ENCODE measurements around the gene CLEC3B.

The CLEC3B gene

DNA sequence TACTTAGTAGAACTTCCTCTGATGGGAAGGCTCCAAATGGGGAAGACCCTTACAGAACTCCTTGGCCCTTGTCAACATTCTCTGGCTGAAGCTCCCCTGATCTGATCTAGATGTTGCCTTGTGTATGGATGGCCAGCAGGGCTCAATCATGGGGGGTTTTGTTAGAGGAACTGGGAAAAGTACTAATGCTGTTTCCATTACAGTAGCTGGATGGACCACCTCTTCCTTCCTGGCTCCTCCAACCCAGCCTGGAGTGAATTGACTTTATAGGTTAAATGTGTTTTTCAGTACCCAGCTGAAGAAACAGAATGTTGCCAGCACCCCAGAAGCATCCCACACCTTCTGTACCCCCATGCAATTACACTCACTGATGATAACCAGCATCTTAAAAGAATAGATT lies 22.7 kb upstream of the CLEC3B start:
- DNase-seq (ENCODE audit: low spot score), result no peak

DNA sequence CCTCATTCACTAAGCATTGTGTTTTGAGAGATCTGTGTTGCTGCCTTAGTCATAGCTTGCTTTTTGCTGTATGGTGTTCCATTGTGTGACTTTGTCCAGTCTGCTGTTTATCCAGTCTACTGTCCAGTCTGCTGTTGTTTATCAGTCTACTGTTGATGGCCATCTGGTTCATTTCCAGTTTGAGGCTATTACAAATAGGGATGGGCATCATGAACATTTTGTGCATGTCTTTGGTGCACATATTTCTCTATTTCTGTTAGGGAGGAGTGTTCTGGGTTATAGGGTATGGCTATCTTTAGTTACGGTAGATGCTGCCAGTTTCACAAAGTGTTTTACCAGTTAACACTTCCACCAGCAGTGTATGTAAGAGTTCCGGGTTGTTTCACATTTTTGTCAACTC lies 22.2 kb upstream of the CLEC3B start:
- no peak for DNase-seq (ENCODE audit: low spot score)

DNA sequence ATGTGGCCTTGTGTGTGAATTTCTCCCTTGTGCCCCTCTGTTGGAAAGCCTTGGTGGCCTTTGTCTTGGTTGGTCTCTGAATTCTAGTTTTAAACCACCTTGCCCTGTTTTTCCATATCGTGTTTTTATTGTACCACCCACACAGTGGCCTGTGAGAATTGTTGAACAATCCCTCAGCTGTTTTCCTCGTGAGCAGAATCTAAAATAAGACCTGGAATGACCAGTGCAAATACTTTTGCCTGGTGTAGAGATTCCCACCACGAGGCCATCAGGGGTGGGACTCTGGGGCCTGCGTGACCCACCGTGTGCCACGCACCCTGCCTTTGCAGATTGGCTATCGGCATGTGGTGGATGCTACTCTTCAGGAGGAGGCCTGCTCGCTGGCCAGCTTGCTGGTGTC lies 19.0 kb upstream of the CLEC3B start:
- no peak for DNase-seq (ENCODE audit: low spot score)

DNA sequence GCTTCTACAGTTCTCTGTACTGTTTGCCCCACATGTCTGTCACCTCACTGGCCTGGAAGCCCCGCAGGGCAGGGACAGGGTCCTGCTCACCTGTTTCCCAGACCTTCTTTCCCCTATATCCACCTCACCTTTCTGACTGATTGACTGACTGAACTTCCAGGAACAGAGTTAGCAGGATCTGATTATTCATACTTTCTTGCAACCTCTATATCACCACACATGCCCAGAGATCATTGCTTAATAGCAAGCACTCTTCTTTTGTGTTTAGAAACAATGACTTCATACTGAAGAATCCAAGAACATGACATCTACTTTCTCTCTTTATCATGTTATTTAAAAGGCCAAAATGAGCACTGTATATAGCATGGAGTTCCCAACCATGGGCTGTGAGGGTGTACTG lies 18.0 kb upstream of the CLEC3B start:
- no peak for DNase-seq (ENCODE audit: low spot score)

DNA sequence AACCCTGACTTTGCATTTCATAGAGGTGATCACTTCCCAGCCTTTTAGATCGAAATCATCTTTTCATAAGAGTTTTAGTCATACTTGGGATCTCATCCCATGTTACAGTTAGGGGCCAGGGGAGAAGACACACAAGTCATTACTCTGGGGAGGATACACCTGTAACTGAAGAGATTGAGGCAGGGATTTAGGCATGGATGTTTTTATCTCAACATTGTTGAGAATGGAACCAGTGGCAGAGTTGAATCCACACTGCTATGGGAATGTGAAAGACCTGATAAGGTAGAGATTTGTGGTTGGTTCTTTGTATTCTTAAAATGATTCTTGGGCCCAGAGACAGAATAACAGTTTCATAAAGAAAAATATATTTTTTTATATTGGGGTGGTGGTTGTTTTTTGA lies 16.2 kb upstream of the CLEC3B start:
- no peak for DNase-seq (ENCODE audit: low spot score)

DNA sequence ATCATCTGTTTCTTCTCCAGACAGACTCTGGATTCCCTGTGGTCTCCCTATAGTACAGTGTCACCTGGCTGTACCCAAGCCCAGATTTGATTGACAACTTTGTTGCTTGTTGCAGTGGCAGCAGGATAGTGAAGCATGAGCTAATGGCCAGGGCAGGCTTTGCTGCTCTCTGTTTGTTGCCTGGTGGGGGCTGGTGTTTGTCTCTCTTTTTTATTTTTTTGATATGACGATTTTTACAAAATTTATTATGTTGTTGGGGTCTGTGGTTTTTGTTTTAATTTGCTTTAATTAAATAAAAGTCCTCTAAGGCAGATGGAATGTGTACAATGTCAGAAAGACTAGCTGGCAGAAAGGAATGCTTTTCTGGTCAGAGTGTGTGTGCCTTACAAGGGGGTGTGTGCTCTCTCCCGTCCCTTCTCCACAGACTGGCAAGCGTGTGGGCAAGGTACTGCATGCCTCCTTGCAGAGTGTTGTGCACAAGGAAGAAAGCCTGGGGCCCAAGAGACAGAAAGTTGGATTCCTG lies 15.2 kb upstream of the CLEC3B start:
- no peak for DNase-seq (ENCODE audit: low spot score)

DNA sequence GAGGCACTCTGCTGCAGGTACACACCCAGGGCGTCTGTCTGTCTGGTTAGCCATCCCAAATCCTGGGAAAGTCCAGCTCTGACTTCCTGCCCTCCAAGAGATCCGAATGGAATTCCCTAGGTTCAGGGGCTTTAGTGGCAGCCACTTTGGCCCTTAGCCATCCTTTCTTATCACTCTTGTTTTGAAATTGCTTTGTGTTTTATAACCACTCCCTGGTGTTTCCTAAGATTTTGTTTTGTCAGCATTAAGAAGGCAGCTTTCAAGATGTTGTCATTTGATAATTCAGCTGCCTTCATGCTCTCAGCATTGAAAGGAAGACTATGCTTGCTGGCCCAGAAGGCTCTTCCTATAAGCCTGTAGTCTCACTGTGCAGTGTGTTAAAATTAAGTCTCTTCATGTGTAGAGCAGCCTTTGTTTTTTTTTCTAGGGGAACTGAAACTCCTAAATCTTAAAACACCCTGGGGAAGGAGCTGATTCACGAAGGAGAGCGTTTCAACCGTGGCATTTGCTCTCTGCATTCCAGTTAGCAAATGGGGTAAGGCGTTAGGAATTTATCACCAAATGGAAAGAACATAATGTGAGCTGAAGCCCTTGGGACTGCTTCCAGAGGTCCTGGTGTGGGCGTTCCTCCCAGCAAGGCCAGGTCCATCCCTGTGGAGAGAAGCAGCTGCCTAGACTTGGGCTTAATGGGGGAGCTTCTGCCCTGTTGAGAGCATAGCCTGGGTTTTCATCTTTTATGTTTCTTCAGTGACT lies 14.2 kb upstream of the CLEC3B start:
- DNase-seq (ENCODE audit: low spot score), result no peak

DNA sequence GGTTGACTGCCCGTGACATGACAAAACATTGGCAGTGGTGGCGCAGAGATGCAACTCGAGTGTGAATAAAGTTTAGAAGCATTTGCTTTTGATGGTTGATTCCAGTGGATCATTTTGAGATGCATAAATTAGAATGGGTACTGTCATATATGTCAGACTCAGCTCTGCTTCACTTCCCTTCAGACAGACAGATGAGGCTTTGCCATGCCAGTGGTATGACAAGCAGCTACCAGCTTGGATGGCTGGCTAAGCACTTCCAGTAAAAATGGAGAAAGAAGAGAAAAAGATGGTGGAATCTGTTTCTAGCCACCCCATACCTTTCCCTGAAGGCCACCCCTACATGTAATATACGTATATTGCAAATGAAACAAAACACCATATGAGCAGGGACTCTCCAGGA lies 13.5 kb upstream of the CLEC3B start:
- DNase-seq (ENCODE audit: low spot score), result no peak

DNA sequence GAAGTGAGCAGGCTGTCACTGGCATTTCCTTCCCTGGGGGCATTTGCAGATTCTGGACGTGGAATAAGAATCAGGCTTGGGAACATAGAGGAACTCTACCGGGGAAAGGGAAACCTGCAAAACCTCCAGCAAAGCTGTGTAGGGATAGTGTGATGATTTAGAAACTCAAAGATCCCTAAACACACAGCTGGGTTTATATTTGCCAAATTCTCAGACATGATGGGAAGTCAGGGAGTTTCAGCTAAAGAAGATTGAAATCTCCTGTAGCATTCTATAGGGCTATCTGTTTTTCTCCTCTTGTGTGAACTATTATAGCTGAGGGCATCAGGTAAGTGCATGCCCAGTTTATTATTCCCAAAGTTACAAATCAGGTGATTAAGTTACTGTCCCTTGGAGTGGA lies 9.2 kb upstream of the CLEC3B start:
- DNase-seq (ENCODE audit: low spot score), result no peak

DNA sequence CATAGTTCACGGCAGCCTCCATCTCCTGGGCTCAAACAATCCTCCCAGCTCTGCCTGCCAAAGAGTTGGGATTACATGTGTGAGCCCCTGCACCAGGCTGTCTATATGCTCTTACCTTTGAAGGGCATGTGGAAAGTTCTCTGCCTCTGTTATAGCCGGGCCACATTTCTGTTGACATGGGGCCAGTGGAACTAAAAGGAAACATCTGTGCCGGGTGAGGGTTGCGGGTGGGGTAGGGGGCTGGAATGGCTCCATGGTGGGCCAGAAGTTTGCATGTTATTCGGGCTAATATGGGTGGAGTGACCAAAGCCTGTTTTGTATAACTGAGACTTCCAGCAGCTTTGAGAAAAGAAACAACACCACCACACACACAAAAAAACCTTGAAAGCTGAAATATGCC lies 8.3 kb upstream of the CLEC3B start:
- no peak for DNase-seq (ENCODE audit: low spot score)

DNA sequence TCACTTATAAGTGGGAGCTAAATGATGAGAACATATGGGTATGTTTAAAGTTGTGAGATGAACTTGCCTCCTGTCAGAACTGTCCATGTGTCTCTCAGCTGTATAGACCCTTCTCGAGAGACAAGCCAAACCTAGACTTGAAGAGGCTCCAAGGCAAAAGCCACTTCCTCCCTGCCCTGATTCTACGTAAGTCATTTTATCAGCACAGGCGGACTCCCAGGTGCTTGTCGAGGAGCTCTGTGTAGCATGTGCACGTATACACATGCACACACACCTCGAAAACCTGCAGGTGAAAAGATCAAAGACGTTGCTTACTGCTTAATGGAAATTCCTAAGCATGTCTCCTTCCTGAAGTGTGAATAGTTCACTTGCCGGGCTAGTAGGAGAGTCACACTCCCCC lies 5.6 kb upstream of the CLEC3B start:
- DNase-seq (ENCODE audit: low spot score), result no peak

DNA sequence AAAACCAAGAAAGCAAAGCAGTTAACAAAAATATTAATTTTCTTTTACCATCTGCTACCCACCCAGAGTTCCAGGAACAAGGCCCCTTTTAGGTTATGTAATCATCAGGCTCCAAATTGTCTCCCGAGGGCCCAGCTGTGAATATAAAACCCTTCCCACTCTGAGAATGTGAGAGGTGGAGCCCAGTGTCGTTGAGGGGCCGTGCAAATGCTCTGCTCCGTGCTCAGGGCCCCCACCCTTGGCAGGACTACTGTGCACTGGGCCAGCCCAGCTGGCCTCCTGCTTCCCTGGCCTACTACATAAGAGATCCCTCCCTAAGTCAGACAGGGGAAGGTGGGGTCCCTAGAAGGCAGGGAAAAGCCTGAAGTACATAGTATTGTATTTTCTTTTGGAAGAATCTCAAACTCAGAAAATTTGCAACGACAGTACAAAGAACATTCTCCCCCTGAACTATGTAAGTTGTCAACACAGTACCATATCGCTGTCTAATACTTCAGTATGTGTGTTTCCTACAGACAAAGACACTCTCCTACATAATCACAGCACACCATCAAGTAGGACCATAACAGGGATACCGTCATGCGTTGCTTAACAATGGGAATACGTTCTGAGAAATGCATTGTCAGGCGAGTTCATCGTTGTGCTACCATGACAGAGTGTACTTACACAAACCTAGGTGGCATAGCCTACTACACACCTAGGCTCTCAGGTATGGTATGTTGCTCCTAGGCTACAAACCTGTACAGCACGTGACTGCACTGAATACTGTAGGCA lies 4.4 kb upstream of the CLEC3B start:
- DNase-seq (ENCODE audit: low spot score), result no peak

DNA sequence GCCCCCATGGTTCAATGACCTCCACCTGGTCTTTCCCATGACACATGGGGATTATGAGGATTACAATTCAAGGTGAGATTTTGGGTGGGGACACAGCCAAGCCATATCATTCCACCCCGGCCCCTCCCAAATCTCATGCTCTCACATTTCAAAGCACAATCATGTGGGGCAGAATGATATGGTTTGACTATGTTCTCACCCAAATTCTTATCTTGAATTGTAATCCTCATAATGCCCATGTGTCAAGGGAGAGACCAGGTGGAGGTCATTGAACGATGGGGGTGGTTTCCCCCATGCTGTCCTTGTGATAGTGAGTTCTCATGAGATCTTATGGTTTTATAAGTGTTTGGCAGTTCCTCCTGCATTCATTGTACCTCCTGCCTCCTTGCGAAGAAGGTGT lies 2.4 kb upstream of the CLEC3B start:
- DNase-seq (ENCODE audit: low spot score), result no peak

DNA sequence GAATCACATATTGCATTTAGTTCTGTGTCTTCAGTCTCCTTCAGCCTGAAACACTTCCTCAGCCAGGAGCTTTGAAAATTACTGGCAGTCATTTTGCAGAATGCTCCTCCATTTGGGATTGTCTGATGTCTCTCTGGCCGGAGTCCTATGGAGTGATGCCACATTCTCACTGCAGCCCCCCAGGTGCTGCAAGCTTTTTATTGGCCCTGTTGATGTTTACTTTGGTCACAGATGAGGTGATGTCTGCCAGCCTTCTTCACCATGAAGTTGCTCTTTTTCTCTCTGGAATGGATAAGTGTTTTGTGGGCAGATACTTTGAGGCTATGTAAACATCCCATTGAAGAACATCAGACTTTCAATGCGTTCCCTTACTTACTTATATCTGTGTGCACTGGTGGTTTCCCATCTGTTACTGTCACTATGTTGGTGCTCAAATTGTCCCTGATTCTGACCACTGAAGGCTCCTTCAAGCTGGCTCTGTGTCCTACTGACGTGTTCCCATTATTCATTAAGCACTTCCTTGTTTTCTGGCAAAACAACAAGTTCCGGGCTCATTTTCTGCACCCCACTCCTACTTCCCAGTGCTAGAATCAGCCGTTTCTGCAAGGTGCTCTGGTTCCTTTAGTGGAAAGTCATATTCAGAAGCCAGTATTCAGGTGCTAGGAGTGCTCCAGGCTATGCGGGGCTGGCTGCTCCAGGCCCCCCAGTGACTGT lies 1.4 kb upstream of the CLEC3B start:
- DNase-seq (ENCODE audit: low spot score), result no peak

DNA sequence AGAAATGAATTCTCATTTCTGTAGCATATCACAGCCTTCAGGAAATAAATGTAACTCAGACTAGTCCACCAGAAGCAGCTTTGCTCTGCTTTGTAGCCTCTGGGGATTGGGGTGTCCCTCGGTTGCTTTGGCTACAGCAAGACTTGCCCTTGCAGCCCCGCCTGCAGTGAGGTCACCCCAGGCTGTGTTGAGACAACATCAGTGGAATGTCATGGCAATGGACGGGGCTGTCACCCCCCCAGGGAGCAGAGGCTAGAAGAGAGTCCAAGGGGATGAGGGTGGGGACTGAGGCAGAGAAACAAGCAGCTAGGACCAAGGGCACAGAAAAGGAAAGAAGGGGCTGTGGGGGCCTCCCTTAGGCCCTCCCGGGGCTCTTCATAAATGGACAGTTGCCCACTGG lies 854 bp downstream of the CLEC3B start:
- DNase-seq (ENCODE audit: low spot score), result no peak

DNA sequence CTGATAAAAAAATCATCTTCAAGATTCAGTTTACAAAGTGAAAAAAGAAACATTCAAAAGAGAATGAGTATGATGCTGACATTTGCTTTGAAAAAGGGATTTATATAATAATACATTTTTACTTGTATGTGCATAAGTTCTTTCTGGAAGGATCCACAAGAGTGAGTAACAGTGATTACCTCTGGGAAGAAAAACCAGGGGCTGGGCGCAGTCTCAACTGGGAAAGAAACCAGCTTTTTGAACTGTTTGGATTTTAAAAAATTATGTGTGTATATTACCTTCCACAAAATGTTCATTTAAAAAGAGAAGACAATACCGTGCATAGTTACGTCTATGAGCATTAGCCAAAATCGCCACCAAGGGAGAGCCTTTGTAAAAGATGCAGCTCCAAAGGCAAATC lies 1.3 kb downstream of the CLEC3B start:
- DNase-seq (ENCODE audit: low spot score), result no peak

DNA sequence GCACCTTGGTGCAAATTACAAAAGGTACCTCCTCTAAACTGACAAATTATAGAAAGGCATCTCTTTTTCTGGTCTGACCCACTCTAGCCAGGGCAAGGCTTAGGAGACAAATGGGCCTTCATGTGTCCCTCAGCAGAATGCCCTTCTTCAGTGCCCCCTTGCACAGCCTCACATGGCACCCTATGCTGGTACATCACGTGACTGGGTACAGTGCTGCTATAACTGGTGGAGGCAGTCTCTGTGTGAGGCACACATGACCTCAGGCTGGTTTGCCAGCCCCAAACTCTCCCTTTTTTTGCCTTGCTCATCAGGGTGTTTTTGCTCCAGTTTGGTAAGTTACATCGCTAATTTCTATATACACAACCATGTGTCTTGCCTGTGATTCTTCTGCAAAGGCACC lies 3.1 kb downstream of the CLEC3B start:
- DNase-seq (ENCODE audit: low spot score), result no peak

DNA sequence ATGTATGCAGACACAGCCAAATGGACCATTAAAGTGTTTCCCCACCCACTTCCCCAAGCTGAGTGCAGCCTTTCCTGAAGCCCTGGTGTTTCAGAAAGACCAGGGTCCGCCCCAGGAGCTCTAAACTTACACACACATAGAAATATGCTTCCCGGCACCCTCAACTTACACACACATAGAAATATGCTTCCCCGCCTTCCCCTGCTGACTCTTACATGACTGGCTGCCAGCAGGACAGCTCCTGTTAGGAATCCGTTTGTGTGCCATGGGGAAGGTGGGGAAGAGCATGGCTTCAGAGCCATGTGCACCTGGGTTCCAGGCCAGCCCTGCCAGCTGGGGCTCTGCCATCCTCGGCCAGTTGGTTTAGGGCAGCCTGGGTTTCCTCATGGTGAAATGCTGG lies 3.6 kb downstream of the CLEC3B start:
- no peak for DNase-seq (ENCODE audit: low spot score)

DNA sequence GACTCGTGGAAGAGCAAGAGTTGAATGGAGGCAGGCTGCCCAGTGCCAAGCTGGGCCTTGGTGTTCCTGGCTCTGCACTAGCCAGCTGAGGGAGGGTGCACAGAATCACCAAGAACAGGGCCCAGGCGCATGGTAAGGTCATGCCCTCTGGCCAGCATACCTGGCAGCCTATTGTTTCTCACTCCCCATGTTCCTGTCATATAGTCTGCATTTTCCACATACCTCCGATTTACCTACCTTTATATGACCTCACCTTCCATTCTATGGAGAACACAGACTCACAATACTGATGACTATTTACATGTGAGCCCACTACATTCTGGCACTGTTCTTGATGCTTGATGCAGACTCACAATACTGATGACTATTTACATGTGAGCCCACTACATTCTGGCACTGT lies 5.4 kb downstream of the CLEC3B start:
- no peak for DNase-seq (ENCODE audit: low spot score)

DNA sequence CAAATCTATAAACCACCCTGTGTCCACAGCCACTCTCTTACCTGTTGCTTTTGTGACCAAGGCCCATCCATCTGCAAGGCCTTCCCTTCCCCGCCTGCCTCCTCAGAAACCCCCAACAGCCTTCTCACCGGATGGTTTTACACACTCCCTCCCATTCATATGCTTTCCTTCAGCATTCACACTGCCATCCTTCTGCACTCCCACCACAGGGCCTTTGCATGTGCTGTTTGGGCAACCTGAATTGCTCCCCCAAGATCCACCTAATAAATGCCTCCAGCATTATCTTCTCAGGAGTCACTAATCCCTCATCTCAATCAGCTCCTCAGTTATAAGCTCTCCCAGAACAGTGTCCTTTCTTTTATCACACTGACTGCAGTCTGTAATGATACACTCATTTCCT lies 6.0 kb downstream of the CLEC3B start:
- DNase-seq (ENCODE audit: low spot score), result no peak

DNA sequence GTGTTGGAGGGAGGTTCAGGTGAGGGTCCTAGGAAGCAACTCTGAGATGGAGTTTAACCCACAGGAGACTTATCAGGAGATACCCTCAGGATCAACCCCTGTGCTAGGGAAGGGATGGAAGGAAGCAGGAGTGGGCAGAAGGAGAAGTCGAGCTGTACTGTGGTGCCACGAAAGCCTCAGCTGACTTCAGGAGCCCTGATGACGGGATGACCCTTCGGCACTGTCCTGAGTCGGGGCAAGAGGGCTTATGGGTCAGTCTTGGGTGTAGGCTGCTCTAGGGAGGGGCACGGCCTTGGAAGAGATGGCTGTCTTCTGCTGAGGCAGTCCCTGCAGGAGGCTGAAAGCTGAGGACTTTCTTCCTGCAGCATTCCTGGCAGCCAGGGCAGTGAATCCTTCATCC lies 7.7 kb downstream of the CLEC3B start:
- no peak for DNase-seq (ENCODE audit: low spot score)

DNA sequence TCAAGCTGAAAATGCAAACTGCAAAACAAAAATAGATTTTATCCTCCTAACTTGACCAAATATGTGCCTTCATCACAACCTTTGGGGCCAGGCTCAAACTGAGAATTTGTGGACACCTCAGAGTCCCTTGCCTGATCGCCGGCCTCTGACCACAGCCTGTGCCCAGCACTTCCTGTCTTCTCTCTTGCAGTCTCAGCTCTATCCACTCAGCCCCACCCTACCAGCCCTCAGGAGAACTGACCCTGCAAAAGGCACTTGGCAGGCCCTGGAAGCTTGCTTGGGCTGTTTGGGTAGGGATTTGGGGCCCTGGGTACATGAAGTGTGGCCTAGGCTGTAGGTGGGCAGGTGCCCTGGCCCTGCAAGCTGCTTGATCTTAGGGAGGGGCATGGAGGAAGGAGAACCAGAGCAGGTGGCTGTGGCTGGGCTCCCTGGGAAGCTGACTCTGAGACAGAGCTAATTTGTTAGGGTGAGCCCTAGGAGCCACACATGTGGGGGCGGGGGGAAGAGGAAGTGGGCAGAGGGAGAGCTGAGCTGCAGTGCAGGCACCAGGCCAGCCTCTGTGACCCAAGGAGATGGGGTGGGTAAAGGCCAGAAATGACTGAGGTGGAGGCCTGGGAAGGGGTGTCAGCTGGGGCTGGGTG lies 8.6 kb downstream of the CLEC3B start:
- DNase-seq (ENCODE audit: low spot score), result peak; percentile 43

Data from SW480 (cell line).